ENCODE data around the gene EIF5A. TPM values are rescaled to one million over a fixed set of nuclear protein-coding genes. Genes with fewer than 3 reads are reported as not detected.

The EIF5A gene
- total RNA-seq, 4 donors from 2014 or later, result 145 to 214 (median 204) TPM

DNA sequence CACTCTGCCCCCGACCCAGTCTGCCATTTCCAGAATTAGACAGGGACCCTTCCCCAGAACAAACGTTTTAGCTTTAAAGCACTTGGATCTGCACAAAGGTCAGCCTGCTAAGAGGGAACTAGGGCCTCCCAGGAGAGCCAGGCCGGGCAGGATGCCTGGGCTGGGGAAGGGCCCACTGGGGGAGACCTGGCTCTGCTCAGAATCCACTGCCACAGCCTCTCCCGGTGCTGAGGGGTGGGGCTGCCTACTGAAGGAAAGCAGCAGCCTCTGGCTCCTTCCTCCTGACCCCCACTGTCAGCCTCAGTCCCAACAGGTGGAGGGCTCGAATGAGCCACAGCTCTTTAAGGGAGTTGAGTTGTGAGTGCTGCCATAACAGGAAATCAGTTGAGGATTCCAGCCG, 14.7 kb upstream of the EIF5A start:
- 16% methylated on average over 5 of the region's 6 CpGs for WGBS
- Histone ChIP-seq H3K36me3 (peaks cover 0 to 5% (median 3%) of the 10 kb centered on the region in 4 donors), H3K4me3 (peak overlapping the region in 2 of 4 donors; percentile 31 to 46), H3K27ac (replicated peaks in 1 of 4) (peak overlapping the region; percentile 81 to 96 (median 92)), H3K4me1 (peaks cover 62 to 92% (median 89%) of the 10 kb centered on the region in 4 donors), H3K9me3 (no peaks in the 10 kb centered on the region), H3K27me3 (peaks cover 0 to 37% (median 4%) of the 10 kb centered on the region in 4 donors)
- no peak for DNase-seq (ENCODE audit: extremely low spot score)
- TF ChIP-seq EP300 (IDR thresholded peaks at IDR 0.05) (no peak), POLR2A (IDR thresholded peaks at IDR 0.05; ENCODE audit: low read depth) (no peak), POLR2AphosphoS5 (IDR thresholded peaks at IDR 0.05) (peak in 1 of 2 donors; percentile 22)
- TF ChIP-seq, protein P1, sequence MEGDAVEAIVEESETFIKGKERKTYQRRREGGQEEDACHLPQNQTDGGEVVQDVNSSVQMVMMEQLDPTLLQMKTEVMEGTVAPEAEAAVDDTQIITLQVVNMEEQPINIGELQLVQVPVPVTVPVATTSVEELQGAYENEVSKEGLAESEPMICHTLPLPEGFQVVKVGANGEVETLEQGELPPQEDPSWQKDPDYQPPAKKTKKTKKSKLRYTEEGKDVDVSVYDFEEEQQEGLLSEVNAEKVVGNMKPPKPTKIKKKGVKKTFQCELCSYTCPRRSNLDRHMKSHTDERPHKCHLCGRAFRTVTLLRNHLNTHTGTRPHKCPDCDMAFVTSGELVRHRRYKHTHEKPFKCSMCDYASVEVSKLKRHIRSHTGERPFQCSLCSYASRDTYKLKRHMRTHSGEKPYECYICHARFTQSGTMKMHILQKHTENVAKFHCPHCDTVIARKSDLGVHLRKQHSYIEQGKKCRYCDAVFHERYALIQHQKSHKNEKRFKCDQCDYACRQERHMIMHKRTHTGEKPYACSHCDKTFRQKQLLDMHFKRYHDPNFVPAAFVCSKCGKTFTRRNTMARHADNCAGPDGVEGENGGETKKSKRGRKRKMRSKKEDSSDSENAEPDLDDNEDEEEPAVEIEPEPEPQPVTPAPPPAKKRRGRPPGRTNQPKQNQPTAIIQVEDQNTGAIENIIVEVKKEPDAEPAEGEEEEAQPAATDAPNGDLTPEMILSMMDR (IDR thresholded peaks at IDR 0.05), result no peak
- intact Hi-C loops (cut with DNase I), result no loop called here

DNA sequence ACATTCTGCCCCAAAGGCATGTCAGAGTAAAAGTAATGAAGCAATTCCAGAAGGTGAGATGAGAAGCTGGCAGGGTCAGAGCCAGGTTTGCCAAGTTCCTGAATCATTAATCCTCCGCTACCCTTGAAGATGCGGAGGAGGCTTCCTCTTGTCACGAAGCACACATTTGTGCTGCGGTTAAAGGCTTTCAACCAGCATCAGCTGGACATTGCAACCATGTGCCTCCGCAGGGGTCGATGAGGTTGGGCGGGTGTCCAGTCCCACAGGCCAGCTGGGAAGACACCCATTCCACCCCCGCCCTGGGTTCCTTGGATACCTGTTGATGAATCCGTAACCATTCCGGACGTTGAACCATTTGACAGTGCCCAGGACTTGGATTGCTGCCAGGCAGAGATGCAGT, 14.3 kb upstream of the EIF5A start:
- H3K27me3 ChIP-seq, result peaks cover 0 to 37% (median 4%) of the 10 kb centered on the region in 4 donors
- H3K4me3 ChIP-seq, result peak overlapping the region in 2 of 4 donors; percentile 46 to 50
- H3K36me3 ChIP-seq, result peaks cover 0 to under 1% (median 0%) of the 10 kb centered on the region in 4 donors
- DNase-seq (ENCODE audit: extremely low spot score), result no peak
- intact Hi-C loops (cut with DNase I), result no loop called here
- H3K27ac ChIP-seq (replicated peaks in 1 of 4), result peak overlapping the region; percentile 81 to 96 (median 92)
- H3K9me3 ChIP-seq, result no peaks in the 10 kb centered on the region
- peaks cover 62 to 88% (median 85%) of the 10 kb centered on the region in 4 donors for H3K4me1 ChIP-seq
- 59% methylated on average over 8 of the region's 11 CpGs for WGBS
- peak in 1 of 2 donors; percentile 47 for TF ChIP-seq POLR2AphosphoS5 (IDR thresholded peaks at IDR 0.05)
- no peak for TF ChIP-seq POLR2A (IDR thresholded peaks at IDR 0.05; ENCODE audit: low read depth)

DNA sequence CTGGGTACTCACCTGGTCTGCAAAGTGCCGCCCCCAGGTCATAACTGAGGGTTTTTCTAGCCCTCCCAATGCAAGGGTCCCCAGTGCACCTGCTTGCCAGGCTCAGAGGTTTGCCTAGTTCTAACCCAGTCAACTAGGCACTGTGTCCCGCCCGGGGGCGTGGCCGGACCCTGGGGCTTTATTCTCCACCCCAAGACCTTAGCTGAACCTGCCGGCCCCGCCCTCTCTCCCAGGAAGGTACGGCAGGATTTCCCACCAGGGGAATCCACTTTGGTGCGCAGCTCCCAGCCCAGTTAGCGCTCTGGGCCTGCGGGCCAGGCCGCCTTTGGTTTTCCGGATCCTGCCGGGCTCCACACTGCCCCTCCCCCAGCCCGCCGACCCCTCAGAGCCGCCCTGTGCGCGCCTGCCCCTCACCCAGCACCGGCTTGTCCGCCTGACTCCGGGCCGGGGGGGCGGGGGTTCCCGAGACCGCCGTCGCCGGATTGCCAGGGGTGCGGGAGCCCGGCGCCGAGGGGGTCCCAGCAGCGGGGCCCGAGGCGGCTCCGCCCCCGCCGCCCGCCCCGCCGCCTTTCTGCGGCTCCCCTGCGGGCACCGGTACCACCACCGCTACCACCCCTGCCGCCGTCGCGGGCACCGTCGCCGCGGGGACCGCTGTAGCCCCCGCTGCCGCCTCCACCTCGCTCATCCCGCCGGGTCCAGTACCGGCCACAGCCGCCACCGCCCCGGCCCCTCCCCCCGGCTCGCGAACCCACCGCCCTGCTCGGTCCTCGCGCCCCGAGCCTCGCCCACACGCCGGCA, 13.4 kb upstream of the EIF5A start:
- Histone ChIP-seq H3K27ac (replicated peaks in 1 of 4) (peak overlapping the region; percentile 81 to 96 (median 92)), H3K36me3 (no peaks in the 10 kb centered on the region), H3K9me3 (no peaks in the 10 kb centered on the region), H3K4me3 (peak overlapping the region; percentile 46 to 54 (median 48)), H3K4me1 (peaks cover 62 to 79% (median 78%) of the 10 kb centered on the region in 4 donors), H3K27me3 (peaks cover 0 to 37% (median 4%) of the 10 kb centered on the region in 4 donors)
- intact Hi-C loops (cut with DNase I), result no loop called here
- TF ChIP-seq, protein P1 (IDR thresholded peaks at IDR 0.05), result no peak
- TF ChIP-seq EP300 (IDR thresholded peaks at IDR 0.05) (no peak), POLR2A (IDR thresholded peaks at IDR 0.05; ENCODE audit: low read depth) (no peak), POLR2AphosphoS5 (IDR thresholded peaks at IDR 0.05) (no peak)
- 1% methylated on average over 31 of the region's 75 CpGs for WGBS
- no peak for DNase-seq (ENCODE audit: extremely low spot score)

DNA sequence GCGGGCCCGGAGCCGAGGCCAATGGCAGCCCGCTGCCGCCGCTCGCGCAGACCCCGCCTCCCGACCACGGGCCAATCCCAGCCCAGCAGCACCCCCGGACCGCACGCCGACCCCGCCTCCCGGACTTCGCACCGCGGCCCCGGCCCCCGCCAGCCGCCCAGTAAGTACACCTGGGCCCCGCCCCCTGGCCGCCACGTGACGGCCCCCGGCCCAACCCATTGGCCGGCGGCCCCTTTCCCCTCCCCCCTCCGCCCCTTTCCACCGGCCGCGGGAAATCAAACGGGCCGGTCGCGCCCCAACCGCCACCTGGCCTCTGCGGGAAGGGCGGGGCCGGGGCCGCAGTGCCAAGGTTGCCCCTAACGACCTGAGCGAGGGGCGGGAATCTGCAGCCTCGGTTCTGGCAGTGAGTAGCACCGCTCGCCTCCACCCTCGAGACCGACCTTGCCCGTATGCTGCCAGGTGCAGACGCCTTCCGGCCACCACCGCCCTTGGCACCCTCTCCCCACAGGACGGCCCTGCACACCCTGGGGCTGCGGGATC, 12.7 kb upstream of the EIF5A start, which contains the start of gene YBX2:
Gene YBX2, minus strand, starts transcription at position 26 of the 540 bp plus-strand sequence. CDS start 139 bp downstream, outside the sequence.
- Histone ChIP-seq H3K4me1 (peaks cover 62 to 72% (median 72%) of the 10 kb centered on the region in 4 donors), H3K4me3 (peak within 1 kb of the TSS; percentile 46 to 54 (median 48)), H3K27ac (replicated peaks in 1 of 4) (peak within 1 kb of the TSS; percentile 81 to 96 (median 92)), H3K9me3 (no peaks in the 10 kb centered on the region), H3K27me3 (peaks cover 0 to 37% (median 4%) of the 10 kb centered on the region in 4 donors), H3K36me3 (no peaks in the 10 kb centered on the region)
- WGBS, result 4% methylated on average over 22 of the region's 57 CpGs
- no peak for TF ChIP-seq EP300 (IDR thresholded peaks at IDR 0.05)
- TF ChIP-seq, protein P1 (IDR thresholded peaks at IDR 0.05), result no peak
- TF ChIP-seq POLR2AphosphoS5 (IDR thresholded peaks at IDR 0.05), result no peak
- TF ChIP-seq POLR2A (IDR thresholded peaks at IDR 0.05; ENCODE audit: low read depth), result no peak
- intact Hi-C loops (cut with DNase I), result no loop called here
- DNase-seq (ENCODE audit: extremely low spot score), result no peak
